Spleen (tissue), 11 donors: Measurements from ENCODE around the gene CEP128. TPM values are rescaled to one million over a fixed set of nuclear protein-coding genes. Genes with fewer than 3 reads are reported as not detected.

Experiments
- DNase-seq: peaks from one replicate; pipeline ENCODE4 v3.0.0-alpha.2; 2020
- H3K27ac ChIP-seq, 8 donors: fragments of 200-600 bp; sonication (generic) in 7 of 8; 1 replicate in 4 of 8; 2 replicates in 4 of 8; pipeline versions ENCODE4 v1.5.0 to v1.8.0; 2016 to 2021; ENCODE audit warnings: inconsistent platforms in 4 of 8, mild to moderate bottlenecking in 4 of 8, moderate library complexity in 1 of 8
- H3K27me3 ChIP-seq, 7 donors: fragments of 200-600 bp; sonication (generic) in 6 of 7; replicated peaks in 1 of 7; 1 replicate in 4 of 7; 2 replicates in 3 of 7; pipeline versions ENCODE4 v1.5.0 to v1.8.0; 2016 to 2021; ENCODE audit warnings: inconsistent platforms in 3 of 7, mild to moderate bottlenecking in 1 of 7
- H3K36me3 ChIP-seq, 6 donors: fragments of 200-600 bp; sonication (generic) in 5 of 6; 1 replicate in 4 of 6; 2 replicates in 2 of 6; pipeline versions ENCODE4 v1.5.0 to v1.8.0; 2016 to 2021; ENCODE audit warnings: inconsistent platforms in 2 of 6
- H3K4me1 ChIP-seq, 6 donors: fragments of 200-600 bp; sonication (generic) in 5 of 6; 1 replicate in 3 of 6; 2 replicates in 3 of 6; pipeline versions ENCODE4 v1.5.0 to v1.8.0; 2016 to 2021; ENCODE audit warnings: inconsistent platforms in 3 of 6
- H3K4me3 ChIP-seq, 8 donors: fragments of 200-600 bp; sonication (generic) in 7 of 8; 1 replicate in 4 of 8; 2 replicates in 4 of 8; pipeline versions ENCODE4 v1.5.0 to v1.8.0; 2016 to 2021; ENCODE audit warnings: inconsistent platforms in 4 of 8, mild to moderate bottlenecking in 4 of 8, moderate library complexity in 2 of 8
- H3K9me3 ChIP-seq, 8 donors: fragments of 200-600 bp; sonication (generic) in 7 of 8; 1 replicate in 4 of 8; 2 replicates in 4 of 8; pipeline versions ENCODE4 v1.5.0 to v1.8.0; 2016 to 2021; ENCODE audit warnings: inconsistent platforms in 4 of 8
- CTCF ChIP-seq, 11 experiments: fragments of 200-600 bp in 7 of 11; fragments of 450-650 bp in 4 of 11; sonication (generic) in 4 of 11; IDR thresholded peaks in 8 of 11; conservative IDR thresholded peaks in 3 of 11; 1 replicate in 7 of 11; 2 replicates in 4 of 11; pipeline versions ENCODE4 v1.4.0 to v1.8.0; 2016 to 2021; ENCODE audit warnings: antibody characterized with exemption in 11 of 11, inconsistent platforms in 4 of 11, mild to moderate bottlenecking in 1 of 11
- POLR2A ChIP-seq, 3 donors: fragments of 450-650 bp; IDR thresholded peaks; one replicate each; pipeline ENCODE4 v1.5.1; 2017; ENCODE audit warnings: antibody characterized with exemption in 3 of 3, mild to moderate bottlenecking in 1 of 3
- POLR2AphosphoS5 ChIP-seq, 3 donors: sonication (generic); formaldehyde crosslinking; IDR thresholded peaks; one replicate each; pipeline ENCODE4 v1.5.1; 2017; ENCODE audit warnings: antibody characterized with exemption in 3 of 3
- WGBS, 5 donors: extraction: QIAGEN DNeasy Blood & Tissue Kit in 3 of 5; methylation state at CpG; one replicate each; pipeline versions ENCODE4 v1.1.5 to v1.1.7; 2013 to 2018; 5-methylcytosine and 5-hydroxymethylcytosine counted together
- intact Hi-C: fragments of 100-400 bp; cut with DNase I; formaldehyde crosslinking; loops from one replicate; pipeline ENCODE4 v1.15.0; 2023; ENCODE audit warnings: low total_unique reads
- polyA plus RNA-seq, 3 donors: library from polyadenylated mRNA; stranded (reverse); fragments of 200-250 nt; gene quantifications; one replicate each; pipeline ENCODE4 v1.2.1, GENCODE V29; 2013
- total RNA-seq, 7 donors: library from RNA; depleted of rRNA in 3 of 7; stranded (reverse); fragments of >200 nt in 3 of 7; fragmentation: NEBNext Ultra II Directional in 4 of 7; extraction: Animal tissue kit (Norgen Biotek cat#: 25700) in 4 of 7; gene quantifications; one replicate each; pipeline versions ENCODE4 v1.1.0 to v1.2.1, GENCODE V29; 2016 to 2021
- donor health status: healthy with polysubstance abuse.
- donor health status: DM: no; HTN: no; CAD: no; lungs with moderate emphysema.
- donor health status: DM: no; HTN: no; CAD: no.
- donor health status: Bipolar disorder and iron deficiency.
- donor health status: healthy.
- donor health status: DM: no; HTN: no; CAD: no.
- donor health status: DM: yes; HTN: yes; CAD: no.

The CEP128 gene
- total and polyA plus RNA-seq, 10 donors: 1.5 to 34.2 (median 15.7) TPM

GRCh38 chr14:80659783-80660182 is 281.8 kb downstream of the CEP128 start:
- DNase-seq: no peak
- no peaks in the 10 kb centered on the region for H3K36me3 ChIP-seq
- H3K9me3 ChIP-seq: no peaks in the 10 kb centered on the region
- H3K4me3 ChIP-seq: no peak overlapping the region
- no peaks in the 10 kb centered on the region for H3K27me3 ChIP-seq
- 77 to 98% (median 95%) methylated on average over 2 of the region's 2 CpGs for WGBS, 5 donors
- TF ChIP-seq POLR2A (IDR thresholded peaks at IDR 0.05) (no peak), CTCF (IDR thresholded peaks at IDR 0.05 in 8 of 11, conservative IDR thresholded peaks at IDR 0.05 in 3 of 11) (no peak), POLR2AphosphoS5 (IDR thresholded peaks at IDR 0.05) (no peak)
- H3K4me1 ChIP-seq: no peaks in the 10 kb centered on the region
- intact Hi-C loops: no loop called here
- H3K27ac ChIP-seq: no peak overlapping the region

GRCh38 chr14:80658733-80659132 is 282.8 kb downstream of the CEP128 start:
- WGBS, 5 donors: 86 to 97% (median 94%) methylated on average over 1 of the region's 1 CpG
- no peak overlapping the region for H3K4me3 ChIP-seq
- H3K27ac ChIP-seq: no peak overlapping the region
- TF ChIP-seq POLR2AphosphoS5 (IDR thresholded peaks at IDR 0.05) (no peak), CTCF (IDR thresholded peaks at IDR 0.05 in 8 of 11, conservative IDR thresholded peaks at IDR 0.05 in 3 of 11) (no peak), POLR2A (IDR thresholded peaks at IDR 0.05) (no peak)
- H3K27me3 ChIP-seq: no peaks in the 10 kb centered on the region
- intact Hi-C loops: no loop called here
- no peaks in the 10 kb centered on the region for H3K36me3 ChIP-seq
- no peaks in the 10 kb centered on the region for H3K9me3 ChIP-seq
- no peaks in the 10 kb centered on the region for H3K4me1 ChIP-seq
- DNase-seq: no peak

- Histone ChIP-seq H3K9me3 (peaks cover 0 to 3% (median 0%) of the 10 kb centered on the region in 8 donors), H3K36me3 (no peaks in the 10 kb centered on the region), H3K27me3 (no peaks in the 10 kb centered on the region), H3K4me1 (no peaks in the 10 kb centered on the region), H3K4me3 (no peak overlapping the region), H3K27ac (no peak overlapping the region)
- TF ChIP-seq POLR2A (IDR thresholded peaks at IDR 0.05) (no peak), POLR2AphosphoS5 (IDR thresholded peaks at IDR 0.05) (no peak), CTCF (IDR thresholded peaks at IDR 0.05 in 8 of 11, conservative IDR thresholded peaks at IDR 0.05 in 3 of 11) (no peak)
- WGBS, 5 donors: 94 to 100% (median 95%) methylated on average over 1 of the region's 1 CpG
- intact Hi-C loops: no loop called here
- no peak for DNase-seq
Measured at GRCh38 chr14:80658155-80658554, 283.4 kb downstream of the CEP128 start.

- Histone ChIP-seq H3K27ac (no peak overlapping the region), H3K27me3 (no peaks in the 10 kb centered on the region), H3K4me3 (no peak overlapping the region), H3K36me3 (no peaks in the 10 kb centered on the region), H3K4me1 (no peaks in the 10 kb centered on the region), H3K9me3 (peaks cover 0 to 27% (median 12%) of the 10 kb centered on the region in 8 donors)
- TF ChIP-seq POLR2A (IDR thresholded peaks at IDR 0.05) (no peak), CTCF (IDR thresholded peaks at IDR 0.05 in 8 of 11, conservative IDR thresholded peaks at IDR 0.05 in 3 of 11) (no peak), POLR2AphosphoS5 (IDR thresholded peaks at IDR 0.05) (no peak)
- intact Hi-C loops: no loop called here
- 82 to 95% (median 92%) methylated on average over 3 of the region's 3 CpGs for WGBS, 5 donors
- DNase-seq: no peak
Measured at GRCh38 chr14:80653956-80654355, 287.6 kb downstream of the CEP128 start.
